Brain microvascular endothelial cell (primary cell): ENCODE data around the gene ERFL.

ENCODE experiments used
- DNase-seq: peaks from one replicate; pipeline ENCODE4 v3.0.0-alpha.2; 2020
- H3K27ac ChIP-seq: fragments of 250-450 bp; sonication (Bioruptor Pico); 2 replicates; pipeline ENCODE4 v1.5.1; 2020; ENCODE audit warnings: mild to moderate bottlenecking, moderate library complexity
- H3K27me3 ChIP-seq: fragments of 250-450 bp; sonication (Bioruptor Pico); replicated peaks from 2 replicates; pipeline ENCODE4 v1.5.1; 2020; ENCODE audit warnings: mild to moderate bottlenecking
- H3K36me3 ChIP-seq: fragments of 250-450 bp; sonication (Bioruptor Pico); replicated peaks from 2 replicates; pipeline ENCODE4 v1.5.1; 2020; ENCODE audit warnings: mild to moderate bottlenecking
- H3K4me3 ChIP-seq: 2 replicates; pipeline ENCODE4 v1.5.1; 2011; ENCODE audit warnings: low read depth, mild to moderate bottlenecking, control low read depth, low read length, moderate library complexity
- in situ Hi-C: cut with HindIII; loops from 2 replicates; pipeline ENCODE4 v1.10.0; 2017; ENCODE audit warnings: low sequenced_read_pairs, low pct_ligation_motif_present
- TF ChIP-seq, protein P1 (sequence below): IDR thresholded peaks from 2 replicates; pipeline ENCODE4 v1.5.1; 2011; ENCODE audit warnings: low read depth, mild to moderate bottlenecking, moderate library complexity, low read length, control low read depth, inconsistent platforms; ENCODE audit errors: missing control alignments

ERFL gene

DNA sequence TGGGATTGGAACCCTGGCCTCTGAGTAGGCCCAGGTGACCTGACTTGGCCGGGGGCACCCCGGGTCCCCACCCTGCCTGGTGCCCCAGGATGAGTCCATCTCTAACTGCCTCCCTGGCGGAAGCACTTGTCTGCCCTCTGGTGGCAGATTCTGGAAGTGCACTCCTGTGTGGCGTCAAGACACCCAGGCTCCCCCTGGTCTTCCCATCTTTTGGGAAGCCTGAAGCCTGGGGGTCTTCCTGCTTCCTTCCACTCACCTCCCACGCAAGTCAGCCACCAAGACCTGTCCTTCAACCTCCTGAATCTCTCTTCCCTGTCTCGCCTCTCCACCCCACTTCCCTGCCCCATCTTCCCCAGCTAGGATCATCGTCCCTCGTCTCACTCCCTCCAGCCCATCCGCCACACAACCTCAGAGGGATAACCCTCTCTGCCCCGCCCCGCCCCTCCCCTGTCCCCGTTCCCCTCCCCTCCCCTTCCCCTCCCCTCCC is 23.5 kb upstream of the ERFL start:
- Histone ChIP-seq H3K36me3 (peaks cover 12% of the 10 kb centered on the region), H3K27ac (no peak overlapping the region), H3K4me3 (no peak overlapping the region), H3K27me3 (no peaks in the 10 kb centered on the region)
- peak; percentile 46 for DNase-seq
- in situ Hi-C loops: no loop called here
- TF ChIP-seq, protein P1, sequence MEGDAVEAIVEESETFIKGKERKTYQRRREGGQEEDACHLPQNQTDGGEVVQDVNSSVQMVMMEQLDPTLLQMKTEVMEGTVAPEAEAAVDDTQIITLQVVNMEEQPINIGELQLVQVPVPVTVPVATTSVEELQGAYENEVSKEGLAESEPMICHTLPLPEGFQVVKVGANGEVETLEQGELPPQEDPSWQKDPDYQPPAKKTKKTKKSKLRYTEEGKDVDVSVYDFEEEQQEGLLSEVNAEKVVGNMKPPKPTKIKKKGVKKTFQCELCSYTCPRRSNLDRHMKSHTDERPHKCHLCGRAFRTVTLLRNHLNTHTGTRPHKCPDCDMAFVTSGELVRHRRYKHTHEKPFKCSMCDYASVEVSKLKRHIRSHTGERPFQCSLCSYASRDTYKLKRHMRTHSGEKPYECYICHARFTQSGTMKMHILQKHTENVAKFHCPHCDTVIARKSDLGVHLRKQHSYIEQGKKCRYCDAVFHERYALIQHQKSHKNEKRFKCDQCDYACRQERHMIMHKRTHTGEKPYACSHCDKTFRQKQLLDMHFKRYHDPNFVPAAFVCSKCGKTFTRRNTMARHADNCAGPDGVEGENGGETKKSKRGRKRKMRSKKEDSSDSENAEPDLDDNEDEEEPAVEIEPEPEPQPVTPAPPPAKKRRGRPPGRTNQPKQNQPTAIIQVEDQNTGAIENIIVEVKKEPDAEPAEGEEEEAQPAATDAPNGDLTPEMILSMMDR: peak; percentile 99

DNA sequence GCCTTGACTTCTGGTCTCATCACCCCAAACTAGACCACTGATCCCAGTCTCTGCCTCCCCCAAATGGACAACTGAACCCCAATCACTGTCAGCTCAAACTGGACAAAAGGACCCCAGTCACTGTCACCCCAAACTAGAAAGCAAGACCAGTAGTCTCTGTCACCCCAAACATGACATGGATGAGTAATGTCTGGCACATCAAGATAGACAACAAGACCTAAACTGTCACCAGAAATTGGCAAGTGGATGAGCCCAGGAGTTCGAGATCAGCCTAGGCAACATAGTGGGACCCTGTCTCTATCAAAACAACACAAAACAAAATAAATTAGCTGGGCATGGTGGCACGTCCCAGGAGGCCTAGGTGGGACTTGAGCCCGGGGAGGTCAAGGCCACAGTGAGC is 18.8 kb upstream of the ERFL start:
- H3K36me3 ChIP-seq: no peaks in the 10 kb centered on the region
- in situ Hi-C loops: no loop called here
- TF ChIP-seq, protein P1: no peak
- H3K27ac ChIP-seq: no peak overlapping the region
- H3K4me3 ChIP-seq: no peak overlapping the region
- DNase-seq: no peak
- no peaks in the 10 kb centered on the region for H3K27me3 ChIP-seq

DNA sequence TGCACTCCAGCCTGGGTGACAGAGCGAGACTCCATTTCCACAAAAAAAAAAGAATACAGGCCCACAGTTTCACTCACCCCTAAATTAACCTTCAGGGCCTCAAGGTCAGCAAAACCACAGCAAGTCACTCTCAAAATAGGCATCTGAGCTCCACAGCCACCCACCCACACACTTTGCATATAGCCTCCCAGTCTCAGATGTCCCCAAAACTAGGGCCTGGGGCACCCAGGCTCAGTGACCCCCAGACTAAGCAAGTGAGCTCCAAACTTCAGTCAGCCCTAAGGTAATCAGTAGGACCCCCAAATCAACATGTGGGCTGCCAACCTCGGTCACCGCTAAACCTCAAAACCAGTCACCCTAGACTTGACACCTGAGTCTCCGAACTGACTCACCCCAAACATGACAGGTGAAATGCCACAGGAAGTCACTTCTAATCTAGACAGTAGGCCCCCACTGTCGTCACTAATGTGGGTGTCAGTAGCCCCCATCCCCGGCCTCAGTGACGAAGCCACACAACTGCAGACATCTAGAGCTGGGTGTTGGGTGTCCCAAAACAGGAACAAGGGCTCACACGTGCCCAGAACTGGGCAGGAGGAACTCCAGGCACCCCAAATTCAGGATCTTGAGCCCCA is 17.0 kb upstream of the ERFL start:
- Histone ChIP-seq H3K27me3 (no peaks in the 10 kb centered on the region), H3K36me3 (no peaks in the 10 kb centered on the region), H3K4me3 (no peak overlapping the region), H3K27ac (no peak overlapping the region)
- in situ Hi-C loops: no loop called here
- TF ChIP-seq, protein P1: no peak
- DNase-seq: no peak

DNA sequence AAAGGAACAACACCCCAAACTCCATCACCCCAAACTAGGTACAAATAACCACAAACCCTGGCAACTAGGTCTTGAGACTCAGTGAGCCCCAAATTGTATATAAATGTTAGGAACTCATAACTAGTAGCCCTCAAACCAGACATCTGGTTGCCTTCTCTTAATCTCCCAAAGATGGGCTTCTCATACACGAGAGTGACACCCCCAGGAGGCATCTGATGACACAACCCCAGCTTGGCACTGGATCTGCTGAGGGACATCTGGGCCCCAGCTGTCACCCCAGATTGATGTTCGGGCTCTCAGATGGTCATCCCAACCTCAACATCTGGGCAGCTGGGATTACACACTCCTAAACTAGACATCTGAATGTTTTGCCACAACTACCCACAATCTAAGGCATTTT is 16.1 kb upstream of the ERFL start:
- TF ChIP-seq, protein P1: no peak
- Histone ChIP-seq H3K27me3 (no peaks in the 10 kb centered on the region), H3K36me3 (no peaks in the 10 kb centered on the region), H3K27ac (no peak overlapping the region), H3K4me3 (no peak overlapping the region)
- in situ Hi-C loops: no loop called here
- no peak for DNase-seq

DNA sequence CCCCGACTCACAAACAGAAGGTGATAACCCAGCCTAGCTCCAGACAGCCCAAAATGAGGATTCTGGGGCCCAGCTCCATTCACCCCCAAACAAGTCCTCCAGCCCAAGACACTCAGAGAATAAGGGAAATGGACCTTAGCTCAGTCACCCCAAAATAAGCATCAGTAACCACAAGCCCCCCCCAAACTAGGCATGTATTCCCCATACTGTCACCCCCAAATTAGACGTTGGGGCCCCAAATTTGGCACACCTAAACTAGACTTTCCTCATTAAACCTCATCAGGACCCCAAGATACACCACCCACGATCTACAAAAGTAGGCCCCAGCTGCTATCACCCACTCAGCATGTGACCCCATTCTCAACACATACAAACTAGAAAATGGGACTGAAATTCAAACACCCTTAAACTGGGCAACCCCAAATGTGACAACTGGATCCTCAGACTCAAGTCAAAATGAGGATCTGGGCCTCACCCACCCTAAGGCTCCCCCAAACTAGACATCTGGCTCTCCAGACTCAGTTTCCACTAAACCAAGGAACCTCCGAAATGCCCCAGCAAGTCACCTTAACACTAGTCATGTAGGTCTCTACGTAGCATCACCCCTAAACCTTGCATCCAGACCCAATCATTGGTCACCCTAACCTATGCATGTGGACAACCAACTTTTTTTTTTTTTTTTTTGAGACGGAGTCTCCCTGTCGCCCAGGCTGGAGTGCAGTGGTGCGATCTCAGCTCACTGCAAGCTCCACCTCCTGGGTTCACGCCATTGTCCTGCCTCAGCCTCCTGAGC is 13.4 kb upstream of the ERFL start:
- H3K27me3 ChIP-seq: peaks cover 5% of the 10 kb centered on the region
- TF ChIP-seq, protein P1: no peak
- in situ Hi-C loops: no loop called here
- H3K36me3 ChIP-seq: no peaks in the 10 kb centered on the region
- H3K4me3 ChIP-seq: no peak overlapping the region
- DNase-seq: no peak
- H3K27ac ChIP-seq: no peak overlapping the region
